NCI-H2081 (cell line): ENCODE data around the gene SLC23A2.

Source experiments
- DNase-seq, 2 experiments: peaks; one replicate each; lab custom pipeline; 2025; lab: John Stamatoyannopoulos, UW

SLC23A2 gene

DNA sequence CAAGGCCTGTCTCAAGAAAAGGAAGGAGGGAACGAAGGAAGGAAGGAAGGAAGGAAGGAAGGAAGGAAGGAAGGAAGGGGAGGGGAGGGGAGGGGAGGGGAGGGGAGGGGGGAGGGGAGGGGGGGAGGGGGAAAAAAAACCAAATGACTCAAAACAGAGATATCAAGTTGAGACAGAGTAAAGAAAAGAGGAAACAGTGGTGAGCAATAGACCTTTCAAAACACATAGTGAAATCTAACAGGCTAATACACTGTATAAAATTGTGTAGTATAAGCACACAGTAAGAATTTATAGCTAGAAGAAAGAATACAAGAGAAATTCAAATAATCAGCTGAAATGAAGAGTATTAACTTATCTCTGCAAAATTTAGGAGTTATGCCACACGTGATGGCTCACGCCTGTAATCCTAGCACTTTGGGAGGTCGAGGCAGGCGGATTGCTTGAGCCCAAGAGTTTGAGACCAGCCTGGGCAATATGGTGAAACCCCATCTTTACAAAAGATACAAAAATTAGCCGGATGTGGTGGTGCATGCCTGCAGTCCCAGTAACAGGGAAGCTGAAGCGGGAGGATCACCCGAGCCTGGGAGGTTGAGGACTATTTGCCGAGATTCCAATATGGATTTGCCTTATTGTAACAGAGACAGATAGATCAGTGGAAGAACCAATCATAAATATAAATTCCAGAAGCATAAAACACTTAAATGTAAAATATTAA is 156.4 kb downstream of the SLC23A2 start:
- no peak for DNase-seq

DNA sequence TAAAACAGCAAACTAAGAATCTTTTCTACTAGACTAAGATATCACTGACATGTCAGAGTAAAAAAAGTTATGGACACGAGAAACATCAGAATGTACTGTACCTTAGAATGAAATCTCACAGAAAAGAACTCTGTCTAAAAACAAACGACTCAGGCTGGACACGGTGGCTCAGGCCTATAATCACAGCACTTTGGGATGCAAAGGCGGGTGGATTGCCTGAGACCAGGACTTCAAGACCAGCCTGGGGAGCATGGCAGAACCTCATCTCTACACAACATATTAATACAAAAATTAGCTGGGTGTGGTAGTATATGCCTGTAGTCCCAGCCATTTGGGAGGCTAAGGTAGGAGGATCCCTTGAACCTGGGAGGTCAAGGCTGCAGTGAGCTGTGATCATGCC is 157.0 kb downstream of the SLC23A2 start:
- no peak for DNase-seq

DNA sequence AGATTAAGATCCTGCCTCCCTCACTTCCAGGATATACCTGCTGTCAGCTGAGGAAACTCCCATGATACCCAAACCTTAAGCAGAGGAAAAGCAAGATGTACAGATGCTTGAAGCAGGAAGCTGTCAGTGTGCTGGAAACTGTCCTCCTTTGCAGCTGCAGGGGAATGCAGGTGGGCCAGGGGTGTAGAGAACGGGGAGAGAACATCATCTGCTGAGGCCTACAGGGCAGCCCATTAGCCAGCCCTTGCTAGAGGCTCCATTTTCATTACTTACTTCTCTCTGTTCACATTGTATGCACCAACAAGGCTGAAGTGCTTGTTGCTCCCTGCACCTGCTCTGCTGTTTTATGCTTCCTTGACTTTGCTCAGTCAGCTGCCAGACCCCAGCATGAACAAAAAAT is 160.5 kb downstream of the SLC23A2 start:
- DNase-seq, result no peak

DNA sequence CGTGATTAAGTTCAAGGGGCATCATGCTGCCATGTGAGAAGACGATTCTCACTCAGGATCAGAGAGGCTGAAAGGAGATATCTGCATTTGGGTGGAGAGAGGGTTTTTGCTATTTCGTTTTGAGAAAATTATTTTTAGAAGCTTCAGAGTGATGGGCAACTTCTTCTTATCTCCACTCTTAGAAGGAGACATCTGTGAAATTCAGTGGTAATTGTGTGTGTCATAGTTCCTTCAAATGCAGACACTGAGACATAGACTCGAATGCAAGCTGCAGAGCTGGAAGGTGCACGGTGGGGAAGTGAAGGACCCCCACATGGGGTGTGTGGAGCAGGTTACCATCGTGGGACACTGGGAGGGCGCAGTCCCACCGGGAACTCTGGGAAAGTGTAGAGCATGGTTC is 162.8 kb downstream of the SLC23A2 start:
- DNase-seq, result no peak

DNA sequence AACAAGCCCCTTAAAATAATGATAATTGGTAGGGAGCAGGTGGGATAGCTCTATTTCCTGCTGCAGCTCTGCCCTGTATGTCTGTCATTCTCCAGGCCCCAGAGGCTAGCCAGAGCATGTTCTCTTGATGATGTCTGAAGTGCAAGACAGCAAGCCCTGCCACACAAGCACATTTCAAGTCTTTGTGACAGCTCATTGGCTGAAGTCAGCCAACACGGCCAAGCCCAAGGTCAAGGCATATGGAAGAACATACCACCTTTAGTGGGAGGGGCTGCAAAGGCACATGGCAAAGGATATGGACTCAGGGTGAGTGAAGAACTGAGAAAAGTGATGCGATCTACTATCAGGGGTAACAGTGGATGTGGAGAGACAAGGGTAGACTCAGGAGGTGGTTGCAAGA is 163.6 kb downstream of the SLC23A2 start:
- DNase-seq, result no peak

DNA sequence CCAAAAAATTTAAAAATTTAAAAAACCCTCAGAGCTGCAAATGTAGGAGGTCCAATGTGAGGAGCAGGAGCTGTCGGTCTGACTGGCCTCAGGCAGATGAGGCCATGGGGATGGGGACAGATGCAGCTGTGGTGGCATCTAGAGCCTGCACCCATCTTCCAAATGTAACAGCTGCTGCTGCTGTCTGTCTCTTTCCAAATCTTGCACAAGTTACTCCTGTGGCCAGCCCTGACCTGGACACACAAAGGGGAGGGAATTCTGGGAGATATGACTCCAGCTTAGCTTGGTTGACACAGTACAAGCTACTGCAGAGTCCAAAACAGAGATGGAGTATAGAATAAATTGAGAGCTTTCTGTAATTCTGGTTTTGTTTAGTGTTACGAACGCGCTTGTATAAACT is 164.4 kb downstream of the SLC23A2 start:
- no peak for DNase-seq

DNA sequence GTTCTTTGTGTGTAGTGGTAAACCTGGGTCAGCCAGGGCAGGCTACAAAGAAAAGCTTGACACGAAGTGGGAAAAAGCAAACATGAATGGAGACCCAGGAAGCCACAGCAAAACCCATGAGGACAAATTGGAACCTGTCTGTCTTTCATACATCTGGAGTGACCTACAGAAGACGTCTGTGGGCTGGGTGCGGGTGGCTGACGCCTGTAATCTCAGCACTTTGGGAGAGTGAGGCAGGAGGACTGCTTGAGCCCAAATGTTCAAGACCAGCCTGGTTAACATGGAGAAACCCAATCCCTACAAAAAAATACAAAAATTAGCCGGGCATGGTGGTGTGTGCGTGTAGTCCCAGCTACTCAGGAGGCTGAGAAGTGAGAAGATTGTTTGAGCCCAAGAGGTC is 164.8 kb downstream of the SLC23A2 start:
- DNase-seq, result no peak

DNA sequence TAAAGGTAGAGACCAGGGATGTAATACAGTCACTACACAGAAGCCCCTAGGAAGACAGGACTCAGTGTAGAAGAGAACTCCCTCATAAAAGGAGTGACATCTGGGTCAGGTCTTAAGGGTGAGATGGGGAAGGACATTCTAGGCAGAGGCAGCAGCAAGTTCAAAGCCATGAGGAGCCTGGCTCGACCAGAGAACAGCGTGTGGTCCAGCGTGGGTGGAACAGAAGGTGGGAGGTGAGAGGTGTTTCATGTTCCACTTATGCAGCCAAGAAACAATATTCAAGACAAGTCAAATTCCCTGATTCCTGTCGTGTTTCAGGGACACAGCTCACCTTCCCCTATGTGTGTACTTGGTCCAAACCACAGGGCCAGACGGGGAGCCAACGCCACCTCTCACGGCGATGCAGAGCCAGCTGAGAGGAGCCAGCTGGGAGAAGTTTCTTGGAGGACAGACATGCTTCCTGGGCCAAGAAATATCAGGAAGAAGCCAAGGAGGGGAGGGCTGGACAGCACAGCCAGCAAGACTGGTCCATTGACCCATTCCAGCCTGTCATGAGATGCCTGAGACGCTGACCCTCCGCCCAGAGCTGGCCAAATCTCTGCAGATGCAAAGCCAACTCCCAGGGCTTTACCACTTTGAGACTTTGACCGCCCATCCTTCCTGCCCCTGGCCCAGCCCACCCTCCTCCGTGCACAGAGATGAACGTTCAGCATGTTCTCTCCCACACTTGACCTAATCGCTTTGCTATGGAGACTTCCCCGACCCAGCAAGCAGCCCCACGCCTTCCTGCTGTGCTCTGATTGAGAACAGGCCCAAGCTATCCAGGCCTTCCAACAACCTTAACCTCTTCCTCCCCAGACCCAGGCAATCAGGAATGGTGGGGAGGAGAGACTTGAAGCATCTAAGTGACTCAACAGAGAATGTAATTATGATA is 165.8 kb downstream of the SLC23A2 start:
- DNase-seq, result no peak

DNA sequence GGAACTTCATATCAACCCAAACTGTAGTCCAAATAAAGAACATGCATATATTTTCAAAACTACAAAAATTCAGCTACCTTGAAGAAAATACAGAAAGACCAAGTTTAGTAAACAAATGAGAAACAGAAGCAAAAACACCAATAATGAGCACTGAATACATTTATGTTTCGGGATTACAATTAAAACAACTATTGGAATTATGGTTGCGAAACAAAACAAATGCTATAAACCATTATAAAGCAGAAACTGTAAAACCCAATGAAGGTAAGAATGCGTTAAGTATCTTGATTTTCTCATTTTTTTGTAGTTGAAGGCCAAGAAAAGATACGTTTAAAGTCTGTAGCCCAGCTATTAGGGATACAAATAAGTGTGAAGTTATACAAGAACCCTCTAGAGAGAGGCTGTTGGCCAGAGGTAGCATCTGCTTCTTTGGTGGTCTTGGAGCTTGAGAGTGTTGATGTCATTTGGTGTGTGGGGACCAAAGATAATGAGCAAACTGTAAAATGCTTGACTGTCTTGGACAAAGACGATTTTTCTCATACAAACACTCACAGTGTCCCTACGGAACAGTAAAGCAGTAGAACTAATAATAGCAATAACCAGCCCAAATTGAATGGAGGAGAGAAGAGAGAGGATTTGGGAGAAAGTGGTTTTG is 168.1 kb downstream of the SLC23A2 start:
- DNase-seq, result no peak

DNA sequence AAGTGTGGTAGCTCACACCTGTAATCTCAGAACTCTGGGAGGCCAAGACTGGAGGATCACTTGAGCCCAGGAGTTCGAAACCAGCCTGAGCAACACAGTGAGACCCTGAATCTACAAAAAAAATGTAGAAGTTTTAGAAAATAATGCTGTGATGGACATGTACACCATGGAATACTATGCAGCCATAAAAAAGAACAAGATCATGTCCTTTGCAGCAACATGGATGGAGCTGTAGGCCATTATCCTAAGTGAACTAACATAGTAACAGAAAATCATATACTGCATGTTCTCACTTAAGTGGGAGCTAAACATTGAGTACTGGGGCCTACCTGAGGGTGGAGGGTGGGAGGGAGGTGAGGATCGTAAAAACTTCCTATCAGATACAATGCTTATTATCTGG is 168.8 kb downstream of the SLC23A2 start:
- DNase-seq, result no peak

DNA sequence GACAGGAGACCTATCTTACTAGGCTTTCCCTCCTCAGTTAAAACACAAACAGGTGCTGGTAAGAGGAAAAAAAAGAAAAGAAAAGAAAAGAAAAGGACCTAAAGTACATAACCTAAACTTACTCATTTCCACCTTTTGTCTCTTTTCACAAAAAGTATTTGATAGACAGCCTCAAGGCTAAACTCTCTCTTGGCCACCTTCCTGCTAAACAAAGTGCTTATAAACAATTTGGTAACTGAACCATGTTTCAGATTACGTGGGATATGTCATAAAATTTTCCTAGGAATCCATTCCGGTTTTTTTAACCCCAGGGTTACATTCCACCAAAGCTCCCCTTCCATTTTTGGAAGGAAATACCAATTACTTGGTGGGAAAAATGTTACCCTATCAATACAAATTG is 170.6 kb downstream of the SLC23A2 start:
- DNase-seq, result no peak

DNA sequence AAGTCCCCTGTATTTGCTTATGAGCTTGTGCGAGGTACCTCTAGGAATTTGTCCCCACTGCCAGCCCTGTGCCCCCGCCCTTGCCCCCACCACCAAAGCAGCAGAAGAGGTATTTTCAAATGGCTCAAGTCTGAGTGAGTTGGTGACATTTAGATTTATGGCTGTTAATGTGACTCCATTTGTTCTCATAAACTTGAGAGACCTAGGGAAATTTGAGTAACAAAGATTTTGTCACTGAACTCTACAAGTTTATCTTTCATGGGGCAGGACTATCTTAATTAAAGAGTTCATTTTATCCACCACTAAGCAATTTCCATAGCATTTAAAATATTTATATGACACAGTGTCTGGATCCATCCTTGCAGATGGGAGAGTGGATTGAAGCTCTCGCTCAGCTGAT is 171.1 kb downstream of the SLC23A2 start:
- no peak for DNase-seq

DNA sequence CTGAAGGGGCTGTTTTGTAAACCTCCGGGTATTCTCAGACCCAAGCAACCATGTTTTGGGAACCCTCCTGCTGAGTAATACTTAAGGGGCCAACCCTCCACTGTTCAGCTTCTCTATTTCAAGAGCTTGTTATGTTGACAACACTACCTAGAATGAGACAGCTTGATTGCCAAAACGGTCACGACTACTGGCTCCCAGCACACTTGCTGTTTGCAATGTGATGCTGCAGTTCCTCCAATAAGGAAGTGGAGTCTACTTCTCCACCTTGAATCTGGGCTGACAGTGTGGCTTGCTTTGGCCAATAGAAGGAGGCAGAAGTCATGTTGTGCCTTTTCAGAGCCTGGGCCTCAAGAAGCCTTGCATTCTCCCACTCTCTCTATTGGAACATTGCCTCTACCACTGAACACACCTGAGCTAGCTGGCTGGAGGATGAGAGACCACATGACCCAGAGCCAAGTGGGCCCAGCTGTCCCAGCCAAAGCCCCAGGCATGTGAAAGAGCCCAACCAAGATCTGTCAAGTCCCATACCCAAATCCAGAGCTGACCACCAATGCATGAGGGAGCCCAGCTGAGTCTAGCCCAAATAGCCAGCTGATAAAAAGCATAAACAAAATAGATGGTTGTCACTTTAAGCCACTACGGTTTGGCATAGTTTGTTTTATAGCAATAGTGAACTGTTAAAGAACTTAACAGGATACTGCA is 171.6 kb downstream of the SLC23A2 start:
- DNase-seq, result no peak

DNA sequence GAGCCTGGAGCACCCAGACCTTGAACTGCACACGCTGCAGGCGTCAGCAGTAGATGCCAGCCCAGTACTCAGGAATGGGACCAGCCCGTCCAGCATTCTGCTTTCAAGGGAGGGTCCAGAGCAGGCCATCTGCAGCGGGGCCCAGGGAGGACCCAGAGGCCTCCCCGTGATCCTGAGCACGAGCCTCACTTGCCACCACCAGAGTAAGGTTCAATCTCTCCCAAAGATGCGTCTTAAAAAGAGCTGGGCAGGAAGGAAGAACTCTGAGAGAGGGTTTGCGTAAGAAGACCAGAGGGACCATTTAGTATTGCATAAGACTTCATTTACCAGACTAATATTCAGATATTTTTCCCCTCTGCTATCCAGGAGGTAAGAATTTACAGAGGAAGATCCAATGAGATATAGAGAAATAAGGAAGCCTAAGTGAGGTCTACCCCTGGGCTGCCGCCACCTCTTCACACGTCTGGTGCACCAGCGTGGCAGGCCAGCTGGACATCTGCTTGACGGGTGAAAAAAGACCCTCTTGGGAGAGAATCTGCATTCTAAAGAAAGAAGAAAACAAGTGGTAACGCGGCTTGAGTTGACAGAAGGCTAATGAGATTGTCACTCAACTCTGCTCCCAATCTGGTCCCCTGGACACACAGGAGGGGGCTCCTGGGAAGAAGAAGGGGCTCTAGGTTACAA is 172.3 kb downstream of the SLC23A2 start:
- no peak for DNase-seq

DNA sequence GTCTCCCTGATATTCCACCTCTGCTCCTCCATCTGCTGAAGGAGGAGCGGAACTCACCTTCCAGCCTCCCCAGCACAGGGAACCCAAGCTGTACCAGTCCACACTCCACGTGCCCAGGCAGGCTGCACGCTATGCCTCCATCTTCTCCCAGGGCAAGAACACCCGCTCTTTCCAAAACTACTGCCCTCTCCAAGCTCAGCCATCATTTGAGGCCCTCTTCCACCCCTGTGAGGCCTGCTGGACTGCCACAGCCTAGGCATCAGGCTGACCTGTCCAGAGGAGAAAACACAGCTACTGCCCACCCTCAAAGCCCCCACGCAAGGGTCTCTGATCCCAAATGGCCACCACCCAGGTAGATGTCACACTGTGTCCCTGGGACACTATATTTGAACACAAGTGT is 179.7 kb downstream of the SLC23A2 start:
- DNase-seq, result no peak

DNA sequence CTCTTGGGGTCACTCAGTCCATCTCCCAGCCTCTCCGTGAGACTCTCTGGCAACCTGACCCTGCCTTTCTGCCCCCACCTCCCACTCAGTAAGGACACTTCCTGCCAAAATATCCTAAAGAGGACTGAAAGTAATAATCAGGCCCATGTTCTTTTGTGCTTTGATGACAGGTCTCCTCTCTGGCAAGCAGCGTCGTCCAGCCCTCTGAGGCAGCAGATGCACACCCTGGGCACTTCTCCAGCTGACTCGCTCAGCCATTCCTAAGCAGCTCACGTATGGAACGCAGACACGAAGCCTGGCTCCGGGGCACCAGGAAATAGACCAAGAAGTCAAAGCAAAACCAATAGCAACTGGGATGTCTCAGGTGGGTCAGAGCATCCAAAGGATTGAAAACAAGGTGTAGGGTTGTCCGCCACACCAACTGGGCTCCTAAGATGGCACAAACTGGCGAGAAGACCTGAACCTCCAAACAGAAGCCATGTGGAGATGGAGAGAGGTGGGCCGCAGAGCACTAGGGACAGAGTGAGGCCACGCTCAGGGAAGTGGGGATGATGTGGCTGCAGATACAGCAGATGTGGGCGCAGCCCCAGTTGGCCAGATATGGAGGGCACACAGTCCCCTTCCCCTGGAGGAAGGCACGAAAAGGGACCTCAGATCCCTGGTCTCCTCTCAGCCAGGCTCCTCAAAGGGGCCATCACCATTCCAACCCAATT is 180.3 kb downstream of the SLC23A2 start:
- DNase-seq, result no peak

DNA sequence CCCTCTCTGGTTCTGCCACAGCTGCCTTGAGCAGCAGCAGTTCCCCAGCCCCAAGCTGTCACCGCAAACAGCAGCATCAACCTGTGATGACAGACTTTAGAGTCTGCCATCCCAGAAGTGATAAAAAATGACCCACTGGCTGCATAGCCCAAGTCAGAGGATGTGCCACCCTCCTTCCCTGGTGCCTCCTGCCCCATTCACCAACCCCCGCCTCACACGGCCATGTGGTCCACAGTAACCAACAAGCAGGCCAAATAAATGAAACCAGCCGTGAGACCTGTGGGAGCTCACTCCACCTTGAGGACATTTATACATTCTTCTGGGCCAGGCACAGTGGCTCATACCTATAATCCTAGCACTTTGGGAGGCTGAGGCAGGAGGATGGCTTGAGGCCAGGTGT is 181.4 kb downstream of the SLC23A2 start:
- DNase-seq, result no peak

DNA sequence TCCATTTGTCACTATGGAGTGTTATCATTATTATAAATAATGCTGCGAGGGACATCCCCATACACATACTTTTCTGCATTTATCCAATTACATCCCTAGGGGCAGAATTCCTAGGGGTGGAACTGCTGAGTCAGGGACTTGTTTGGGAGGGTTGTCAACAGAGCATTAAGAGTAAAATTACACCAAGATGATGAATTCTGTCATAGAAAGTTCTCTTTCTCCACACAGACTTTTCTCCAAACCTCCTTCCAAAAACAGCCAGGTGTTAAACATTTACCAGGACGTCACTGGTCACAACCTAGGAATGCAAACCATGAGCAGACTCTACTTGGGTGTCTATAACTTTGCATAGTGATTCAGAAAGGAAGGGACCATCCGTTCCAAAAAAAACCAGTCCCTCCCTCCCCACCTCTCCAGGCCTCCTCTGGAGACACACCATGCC is 184.1 kb downstream of the SLC23A2 start:
- DNase-seq, result no peak

DNA sequence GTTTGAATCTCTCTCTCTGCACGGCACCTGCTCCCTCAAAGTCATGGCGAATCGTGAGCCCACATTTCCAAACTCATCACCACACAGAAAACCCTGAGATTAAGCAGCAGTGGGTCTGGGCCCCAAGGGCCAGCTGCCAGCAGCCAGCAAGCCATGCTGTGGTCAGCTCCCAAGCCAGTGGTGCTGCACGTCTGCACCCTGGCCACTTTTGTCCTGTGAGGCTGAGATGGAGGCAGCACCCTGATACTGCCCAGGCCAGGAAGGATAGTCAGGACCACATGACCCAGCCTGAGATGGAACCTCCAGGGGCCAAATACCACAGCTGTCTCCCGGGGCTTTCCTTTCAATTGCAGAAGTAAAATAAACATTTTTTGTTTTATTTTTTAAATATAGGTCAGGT is 185.7 kb downstream of the SLC23A2 start:
- no peak for DNase-seq

DNA sequence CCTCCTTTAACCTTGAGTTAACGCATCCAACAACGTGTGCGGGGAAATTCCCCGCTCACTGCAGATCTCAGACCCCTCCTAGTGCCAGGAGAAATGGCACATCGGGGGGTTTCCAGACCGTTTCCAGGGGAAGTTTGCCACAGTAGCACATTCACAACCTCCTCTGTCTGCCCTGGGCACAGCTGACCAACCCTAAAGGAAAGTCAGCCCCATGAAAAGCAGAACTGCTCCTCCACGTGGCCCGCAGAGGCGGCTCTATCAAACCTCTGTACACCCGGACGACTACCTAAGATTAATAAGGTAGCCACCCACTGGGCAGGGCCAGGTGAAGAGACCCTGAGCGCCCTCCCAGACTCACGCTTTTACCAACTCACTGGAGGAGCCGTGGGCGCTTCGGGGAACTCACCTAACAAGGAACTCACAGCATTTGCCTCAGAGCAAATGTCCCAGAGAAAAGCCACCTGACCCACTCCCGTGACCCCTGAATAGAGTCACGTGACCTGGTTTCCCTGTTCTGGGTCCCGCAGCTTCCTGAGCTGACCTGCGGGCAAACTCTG is 186.5 kb downstream of the SLC23A2 start:
- no peak for DNase-seq
